GM10266 (cell line): Measurements from ENCODE around the gene OLIG1.

Experiments used
- DNase-seq: peaks from one replicate; pipeline ENCODE4 v3.0.0; 2012; ENCODE audit errors: extremely low spot score
- CTCF ChIP-seq: IDR thresholded peaks from 2 replicates; pipeline ENCODE4 v1.5.1; 2012; ENCODE audit warnings: mild to moderate bottlenecking, low read depth; ENCODE audit not compliant: control insufficient read depth, insufficient read depth; ENCODE audit errors: missing control alignments

The OLIG1 gene

DNA sequence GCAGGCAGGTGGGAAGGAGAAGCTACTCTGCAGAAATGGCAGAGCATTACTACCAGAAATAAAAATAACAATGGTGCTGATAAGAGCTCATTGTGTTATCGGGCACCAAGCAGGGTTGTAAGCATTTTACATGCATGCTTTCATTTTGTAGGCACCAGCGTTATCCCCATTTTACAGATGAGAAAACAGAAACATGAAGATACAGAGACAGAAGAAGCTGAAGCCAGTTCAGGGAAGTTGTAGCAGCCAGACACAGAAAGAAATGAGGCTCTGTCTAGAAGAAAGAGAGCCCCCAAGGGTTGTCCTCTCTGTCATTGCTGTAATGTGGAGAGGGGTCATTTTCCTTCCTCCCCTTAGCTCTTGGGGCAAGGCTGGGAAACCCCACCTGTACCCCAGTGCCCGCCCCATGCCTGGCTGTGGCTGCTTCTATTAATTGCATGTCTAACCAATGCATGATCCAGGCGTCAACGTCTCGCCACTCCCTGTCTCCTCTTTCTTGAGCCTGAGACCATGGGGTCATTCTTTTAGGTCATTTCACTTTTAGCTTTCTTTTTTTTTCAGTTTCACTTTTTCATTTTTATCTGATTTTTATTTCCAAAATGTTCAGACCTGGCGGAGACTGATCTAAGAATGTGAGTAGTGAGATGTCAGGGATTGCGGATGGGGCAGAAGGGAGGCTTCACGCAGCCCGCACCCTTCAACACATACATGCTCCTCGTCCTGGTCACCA lies 6.8 kb downstream of the OLIG1 start:
- TF ChIP-seq CTCF: no peak
- no peak for DNase-seq

DNA sequence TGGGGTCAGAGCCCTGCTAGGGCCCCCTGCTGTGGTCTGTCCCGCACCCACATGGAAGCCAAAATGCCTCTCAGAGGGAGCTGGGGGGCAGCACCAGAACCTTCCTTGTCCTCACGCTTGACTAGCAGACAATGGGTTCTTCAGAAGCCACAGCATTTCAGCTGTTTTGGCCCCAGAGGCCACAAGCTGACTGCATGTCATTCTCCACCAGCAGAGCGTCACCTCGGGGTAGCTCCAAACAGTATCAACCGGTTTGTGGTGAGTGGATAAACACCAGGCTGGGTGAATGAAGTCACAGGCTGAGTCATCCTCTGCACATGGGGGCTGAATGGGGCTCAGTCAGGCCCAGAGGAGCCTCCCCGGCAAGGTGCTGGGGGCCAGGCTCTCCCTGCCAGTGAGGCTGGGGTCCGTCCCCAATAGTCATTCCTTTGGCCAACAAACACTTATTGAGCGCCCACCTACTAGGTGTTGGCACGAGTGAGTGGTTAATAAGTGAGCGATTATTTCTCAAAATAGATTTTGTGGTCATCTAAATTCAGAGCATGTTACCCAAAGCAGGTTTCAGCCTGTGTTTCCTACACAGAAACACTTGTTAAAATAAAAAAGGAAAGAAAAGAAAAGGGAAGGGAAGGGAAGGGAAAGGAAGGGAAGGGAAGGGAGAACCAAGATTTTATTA lies 9.1 kb downstream of the OLIG1 start:
- DNase-seq: peak; percentile 82
- no peak for TF ChIP-seq CTCF

DNA sequence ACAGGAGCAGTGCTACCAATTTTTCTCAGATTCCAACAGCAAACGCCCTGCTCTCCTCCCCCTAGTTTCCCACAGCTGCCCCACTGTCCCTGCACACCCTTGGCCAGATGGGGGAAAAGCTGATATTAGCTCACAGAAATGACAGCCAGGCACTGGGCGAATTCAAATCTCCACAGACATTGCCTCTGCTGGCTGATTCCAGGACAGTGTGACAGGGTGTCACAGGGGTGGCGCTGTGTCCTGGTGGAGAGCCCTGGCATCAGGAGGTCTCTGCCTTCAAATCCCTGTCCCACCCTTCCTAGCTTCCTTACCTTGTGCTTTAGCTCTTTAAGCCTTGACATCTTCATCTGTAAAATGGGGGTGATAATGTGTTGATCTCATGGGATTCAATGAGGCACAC lies 10.4 kb downstream of the OLIG1 start:
- DNase-seq: no peak
- no peak for TF ChIP-seq CTCF

- no peak for DNase-seq
- no peak for TF ChIP-seq CTCF
These were observed 10.8 kb downstream of the OLIG1 start for GRCh38 chr21:33080776-33081175.

- TF ChIP-seq CTCF: no peak
These were observed 18.4 kb downstream of the OLIG1 start for GRCh38 chr21:33088384-33088783.

DNA sequence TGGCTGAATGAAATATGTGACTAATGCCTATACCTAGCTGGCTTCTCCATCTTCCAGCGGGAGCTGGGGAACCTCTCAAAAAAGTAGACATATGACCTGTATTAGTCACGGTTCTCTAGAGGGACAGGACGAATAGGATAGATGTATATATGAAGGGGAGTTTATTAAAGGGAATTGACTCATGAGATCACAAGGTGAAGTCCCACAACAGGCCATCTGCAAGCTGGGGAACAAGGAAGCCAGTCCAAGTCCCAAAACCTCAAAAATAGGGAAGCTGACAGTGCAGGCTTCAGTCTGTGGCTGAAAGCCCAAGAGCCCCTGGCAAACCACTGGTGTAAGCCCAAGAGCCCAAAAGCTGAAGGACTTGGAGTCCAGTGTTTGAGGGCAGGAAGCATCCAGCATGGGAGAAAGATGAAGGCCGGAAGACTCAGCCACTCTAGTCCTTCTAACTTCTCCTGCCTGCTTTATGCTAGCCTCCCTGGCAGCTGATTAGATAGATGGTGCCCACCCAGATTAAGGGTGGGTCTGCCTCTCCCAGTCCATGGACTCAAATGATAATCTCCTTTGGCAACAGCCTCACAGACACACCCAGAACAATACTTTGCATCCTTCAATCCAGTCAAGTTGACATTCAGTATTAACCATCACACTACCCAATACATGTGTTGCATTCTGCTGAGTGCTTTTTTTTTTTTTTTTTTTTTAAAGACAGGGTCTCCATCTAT lies 19.6 kb downstream of the OLIG1 start:
- no peak for DNase-seq
- no peak for TF ChIP-seq CTCF

More at GRCh38 chr21:33088384-33088783, 18.4 kb downstream of the OLIG1 start:
- DNase-seq: no peak
